ENCODE results near the gene UBE3D. TPM values are rescaled to one million over a fixed set of nuclear protein-coding genes. Genes with fewer than 3 reads are reported as not detected.

The UBE3D gene
- total and polyA plus RNA-seq, 2 of the 8 experiments (the other 6 are each of a cell fraction or from before 2014, with no cell fraction given) = 5.7 to 16.3 TPM

DNA sequence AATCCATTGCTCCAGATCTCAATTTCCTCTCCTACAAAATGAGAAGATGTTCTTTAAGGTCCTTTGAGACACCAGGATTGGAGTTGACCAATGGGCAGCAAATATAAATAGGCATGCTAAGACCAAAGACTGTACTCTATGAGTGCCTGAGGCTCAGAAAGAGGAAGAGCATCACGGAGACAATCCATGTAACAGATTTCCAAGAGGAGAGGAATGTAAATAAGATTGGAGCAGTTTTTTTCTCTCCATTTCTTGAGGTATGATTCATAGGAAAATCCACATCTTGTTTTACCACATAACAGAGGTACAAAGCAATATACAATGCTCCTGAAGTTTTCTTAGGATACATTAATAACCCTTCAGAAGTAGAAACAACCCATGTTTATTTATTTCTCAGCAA lies 109.8 kb downstream of the UBE3D start:
- H4K5ac ChIP-seq (ENCODE audit: insufficient read length, low read depth, low read length) = no peak overlapping the region
- H3K14ac ChIP-seq (ENCODE audit: insufficient read length) = no peak overlapping the region
- H3K18ac ChIP-seq (ENCODE audit: extremely low read depth, low read length) = no peak overlapping the region
- H2BK12ac ChIP-seq (ENCODE audit: low read depth, low read length) = no peak overlapping the region
- H3K79me1 ChIP-seq (ENCODE audit: low read depth, low read length) = no peaks in the 10 kb centered on the region
- H2BK120ac ChIP-seq (replicated peaks; ENCODE audit: low read depth, low read length) = no peak overlapping the region
- no peak overlapping the region for H4K8ac ChIP-seq (ENCODE audit: extremely low read depth, insufficient read depth, low read length)
- H3K79me2 ChIP-seq (ENCODE audit: control insufficient read depth in 1 of 2, insufficient read depth in 2 of 2, low read length in 2 of 2) = no peaks in the 10 kb centered on the region
- no peaks in the 10 kb centered on the region for H4K20me1 ChIP-seq (replicated peaks in 1 of 2; ENCODE audit: control insufficient read depth in 1 of 2, insufficient read depth in 2 of 2, low read length in 2 of 2)
- no peaks in the 10 kb centered on the region for H3K9me3 ChIP-seq (ENCODE audit: insufficient read depth in 2 of 2, low read depth in 1 of 2, low read length in 1 of 2)
- no peaks in the 10 kb centered on the region for H3K23me2 ChIP-seq (ENCODE audit: low read depth, low read length)
- H2AK5ac ChIP-seq (ENCODE audit: low read depth, low read length) = no peak overlapping the region
- H3K36me3 ChIP-seq (ENCODE audit: control insufficient read depth in 2 of 4, insufficient read depth in 4 of 4, low read length in 3 of 4) = peaks cover 0 to 2% (median 1%) of the 10 kb centered on the region in 4 experiments; a peak in 2 of 8 replicates
- no peak overlapping the region for H2BK20ac ChIP-seq (ENCODE audit: low read length)
- H3K4me1 ChIP-seq (replicated peaks in 1 of 4; ENCODE audit: control insufficient read depth in 3 of 4, insufficient read depth in 4 of 4, low read length in 3 of 4) = peaks cover 0 to 8% (median 5%) of the 10 kb centered on the region in 4 experiments; a peak in 4 of 7 replicates
- CTCF ChIA-PET (ENCODE audit: partially characterized antibody) = interaction anchor here (0.7 kb wide), 1 partner anchor 238 kb away, joined by 3 read pairs; no protein-coding TSS in a partner anchor
- H3K56ac ChIP-seq (replicated peaks; ENCODE audit: insufficient read length, low read depth, low read length) = no peak overlapping the region
- no peak overlapping the region for H3K23ac ChIP-seq (ENCODE audit: insufficient read length)
- no peak overlapping the region for H2BK5ac ChIP-seq (ENCODE audit: low read depth, low read length)
- no peak overlapping the region for H3K4me2 ChIP-seq (ENCODE audit: insufficient read depth in 1 of 2, low read depth in 2 of 2, low read length in 2 of 2)
- H3K4me3 ChIP-seq (ENCODE audit: extremely low read depth in 1 of 4, insufficient read depth in 2 of 4, low read depth in 3 of 4, low read length in 4 of 4) = no peak overlapping the region
- no peak overlapping the region for H3K27ac ChIP-seq (ENCODE audit: low read depth, low read length)
- no peak overlapping the region for H3K4ac ChIP-seq (replicated peaks; ENCODE audit: insufficient read length, low read depth, low read length)
- DNase-seq (ENCODE audit: low read depth in 1 of 2, low spot score in 2 of 2) (no peak), FAIRE-seq (no peak)
- no peak overlapping the region for H2AFZ ChIP-seq (ENCODE audit: low read length)
- peaks cover 0 to 1% (median 0%) of the 10 kb centered on the region in 4 experiments; a peak in 1 of 7 replicates for H3K27me3 ChIP-seq (replicated peaks in 1 of 4; ENCODE audit: control insufficient read depth in 3 of 4, extremely low read depth in 1 of 4, insufficient read depth in 3 of 4, low read length in 3 of 4)
- no peak overlapping the region for H2BK15ac ChIP-seq (ENCODE audit: low read length)
- no peak overlapping the region for H4K91ac ChIP-seq (replicated peaks; ENCODE audit: insufficient read length, low read length)
- WGBS, 2 experiments (ENCODE audit: extremely low coverage in 1 of 2, insufficient coverage in 1 of 2, insufficient read length in 1 of 2, insufficient replicate concordance in 2 of 2, low coverage in 1 of 2, low lambda C conversion rate in 2 of 2, missing lambda C conversion rate in 1 of 2) = 82% methylated on average over 1 of the region's 1 CpG; no CpG with 5 or more reads in 1 of the 2 experiments
- POLR2A ChIA-PET (ENCODE audit: partially characterized antibody) = no interaction called here
- no peak overlapping the region for H3K9ac ChIP-seq (replicated peaks in 1 of 4; ENCODE audit: extremely low read depth in 1 of 4, low read depth in 3 of 4, low read length in 3 of 4)
- TF ChIP-seq YY1 (IDR thresholded peaks at IDR 0.05; ENCODE audit: low read depth, low read length) (no peak), MAFK (IDR thresholded peaks at IDR 0.05; ENCODE audit: low read depth, low read length) (no peak), EGR1 (IDR thresholded peaks at IDR 0.05; ENCODE audit: borderline replicate concordance, low read depth, low read length) (no peak), CBX8 (IDR thresholded peaks at IDR 0.05; ENCODE audit: borderline replicate concordance, low read depth, low read length) (no peak), BRCA1 (IDR thresholded peaks at IDR 0.05; ENCODE audit: low read depth, low read length) (no peak), EZH2 (IDR thresholded peaks at IDR 0.05; ENCODE audit: low read depth, low read length, severe bottlenecking) (no peak), HDAC2 (IDR thresholded peaks at IDR 0.05; ENCODE audit: borderline replicate concordance in 1 of 2, low read depth in 2 of 2, low read length in 2 of 2) (no peak)
- TF ChIP-seq, protein P1, sequence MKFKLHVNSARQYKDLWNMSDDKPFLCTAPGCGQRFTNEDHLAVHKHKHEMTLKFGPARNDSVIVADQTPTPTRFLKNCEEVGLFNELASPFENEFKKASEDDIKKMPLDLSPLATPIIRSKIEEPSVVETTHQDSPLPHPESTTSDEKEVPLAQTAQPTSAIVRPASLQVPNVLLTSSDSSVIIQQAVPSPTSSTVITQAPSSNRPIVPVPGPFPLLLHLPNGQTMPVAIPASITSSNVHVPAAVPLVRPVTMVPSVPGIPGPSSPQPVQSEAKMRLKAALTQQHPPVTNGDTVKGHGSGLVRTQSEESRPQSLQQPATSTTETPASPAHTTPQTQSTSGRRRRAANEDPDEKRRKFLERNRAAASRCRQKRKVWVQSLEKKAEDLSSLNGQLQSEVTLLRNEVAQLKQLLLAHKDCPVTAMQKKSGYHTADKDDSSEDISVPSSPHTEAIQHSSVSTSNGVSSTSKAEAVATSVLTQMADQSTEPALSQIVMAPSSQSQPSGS (IDR thresholded peaks at IDR 0.05; ENCODE audit: low read length) = no peak
- TF ChIP-seq, protein P2, sequence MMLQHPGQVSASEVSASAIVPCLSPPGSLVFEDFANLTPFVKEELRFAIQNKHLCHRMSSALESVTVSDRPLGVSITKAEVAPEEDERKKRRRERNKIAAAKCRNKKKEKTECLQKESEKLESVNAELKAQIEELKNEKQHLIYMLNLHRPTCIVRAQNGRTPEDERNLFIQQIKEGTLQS (IDR thresholded peaks at IDR 0.05; ENCODE audit: insufficient read depth, low read depth, low read length) = no peak

All from H1 (cell line).